Fibroblast of the aortic adventitia (primary cell): ENCODE results near the gene ASAP2. TPM values are rescaled to one million over a fixed set of nuclear protein-coding genes. Genes with fewer than 3 reads are reported as not detected.
A peak's percentile ranks its signal among the peaks of the same experiment; 100 is the strongest.

Source experiments
- DNase-seq: peaks from one replicate; pipeline ENCODE4 v3.0.0-alpha.2; 2010; ENCODE audit warnings: low read depth
- H3K4me3 ChIP-seq: 2 replicates; pipeline ENCODE4 v1.5.1; 2011; ENCODE audit warnings: low read depth, mild to moderate bottlenecking, control low read depth, low read length, moderate library complexity
- total RNA-seq: library from RNA; depleted of rRNA; stranded (reverse); fragments of >200 nt; gene quantifications from 2 replicates; pipeline ENCODE4 v1.2.3, GENCODE V29; 2012; ENCODE audit warnings: low replicate concordance
- TF ChIP-seq, protein P1 (sequence below): IDR thresholded peaks from 2 replicates; pipeline ENCODE4 v1.5.1; 2011; ENCODE audit warnings: mild to moderate bottlenecking, low read length, control low read depth, inconsistent platforms; ENCODE audit not compliant: insufficient read depth

ASAP2 gene
- total RNA-seq, 1 donor, result 76.4 TPM

- TF ChIP-seq, protein P1, sequence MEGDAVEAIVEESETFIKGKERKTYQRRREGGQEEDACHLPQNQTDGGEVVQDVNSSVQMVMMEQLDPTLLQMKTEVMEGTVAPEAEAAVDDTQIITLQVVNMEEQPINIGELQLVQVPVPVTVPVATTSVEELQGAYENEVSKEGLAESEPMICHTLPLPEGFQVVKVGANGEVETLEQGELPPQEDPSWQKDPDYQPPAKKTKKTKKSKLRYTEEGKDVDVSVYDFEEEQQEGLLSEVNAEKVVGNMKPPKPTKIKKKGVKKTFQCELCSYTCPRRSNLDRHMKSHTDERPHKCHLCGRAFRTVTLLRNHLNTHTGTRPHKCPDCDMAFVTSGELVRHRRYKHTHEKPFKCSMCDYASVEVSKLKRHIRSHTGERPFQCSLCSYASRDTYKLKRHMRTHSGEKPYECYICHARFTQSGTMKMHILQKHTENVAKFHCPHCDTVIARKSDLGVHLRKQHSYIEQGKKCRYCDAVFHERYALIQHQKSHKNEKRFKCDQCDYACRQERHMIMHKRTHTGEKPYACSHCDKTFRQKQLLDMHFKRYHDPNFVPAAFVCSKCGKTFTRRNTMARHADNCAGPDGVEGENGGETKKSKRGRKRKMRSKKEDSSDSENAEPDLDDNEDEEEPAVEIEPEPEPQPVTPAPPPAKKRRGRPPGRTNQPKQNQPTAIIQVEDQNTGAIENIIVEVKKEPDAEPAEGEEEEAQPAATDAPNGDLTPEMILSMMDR, result no peak
- DNase-seq, result peak; percentile 37
- no peak overlapping the region for H3K4me3 ChIP-seq
Measured at GRCh38 chr2:9299161-9300100, 92.8 kb downstream of the ASAP2 start.

DNA sequence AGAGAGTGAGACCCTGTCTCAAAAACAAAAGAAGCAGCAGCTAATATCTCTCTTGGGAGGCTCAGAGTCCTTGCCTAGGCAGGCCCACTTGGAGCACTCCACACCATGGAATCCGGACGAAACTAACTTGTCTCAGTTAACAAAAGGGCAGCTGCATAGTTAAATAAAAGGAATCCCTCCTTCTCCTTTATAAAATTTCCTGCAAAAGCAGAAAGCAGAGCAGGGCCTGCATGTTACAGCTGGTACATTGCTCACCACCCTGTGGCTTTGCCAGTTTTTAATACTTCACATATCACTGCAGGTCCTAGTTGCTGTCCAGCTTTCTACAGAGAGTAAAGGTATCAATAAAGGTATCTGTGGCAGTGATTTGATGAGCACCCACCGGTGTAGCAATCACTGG lies 93.6 kb downstream of the ASAP2 start:
- TF ChIP-seq, protein P1, result no peak
- H3K4me3 ChIP-seq, result no peak overlapping the region
- DNase-seq, result no peak

DNA sequence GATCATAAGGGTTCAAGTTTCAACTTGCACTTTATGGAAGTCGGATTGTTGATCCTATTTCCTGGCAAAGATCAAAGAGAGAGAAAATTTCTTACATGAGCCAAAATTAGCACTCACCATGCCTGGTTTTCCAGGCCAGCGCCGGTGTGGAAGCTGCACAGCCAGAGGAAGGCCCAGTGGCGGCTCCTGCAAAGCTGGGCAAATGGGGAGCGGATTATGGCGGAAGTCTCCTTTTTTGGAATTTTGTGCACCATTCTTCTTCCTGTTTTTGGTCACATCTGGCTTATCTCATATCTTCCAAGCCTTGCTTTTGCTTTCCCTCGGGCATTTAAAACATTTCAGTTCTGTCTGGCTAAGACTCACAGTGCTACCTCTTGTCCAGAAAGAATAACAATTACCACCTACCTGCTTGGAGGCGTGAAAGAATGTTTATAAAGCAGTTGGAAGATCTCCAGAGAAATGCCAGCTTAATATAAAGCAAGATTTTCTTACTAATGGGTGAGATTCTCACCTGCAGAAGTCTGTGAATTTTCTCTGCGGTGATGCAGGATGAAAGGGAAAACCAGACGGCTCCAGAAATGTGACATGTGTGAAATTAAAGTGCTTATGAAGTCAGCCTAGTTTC lies 94.3 kb downstream of the ASAP2 start:
- H3K4me3 ChIP-seq, result no peak overlapping the region
- TF ChIP-seq, protein P1, result no peak
- DNase-seq, result peak; percentile 23

- H3K4me3 ChIP-seq, result no peak overlapping the region
- DNase-seq, result no peak
- TF ChIP-seq, protein P1, result no peak
Measured at GRCh38 chr2:9302755-9303154, 96.1 kb downstream of the ASAP2 start.

DNA sequence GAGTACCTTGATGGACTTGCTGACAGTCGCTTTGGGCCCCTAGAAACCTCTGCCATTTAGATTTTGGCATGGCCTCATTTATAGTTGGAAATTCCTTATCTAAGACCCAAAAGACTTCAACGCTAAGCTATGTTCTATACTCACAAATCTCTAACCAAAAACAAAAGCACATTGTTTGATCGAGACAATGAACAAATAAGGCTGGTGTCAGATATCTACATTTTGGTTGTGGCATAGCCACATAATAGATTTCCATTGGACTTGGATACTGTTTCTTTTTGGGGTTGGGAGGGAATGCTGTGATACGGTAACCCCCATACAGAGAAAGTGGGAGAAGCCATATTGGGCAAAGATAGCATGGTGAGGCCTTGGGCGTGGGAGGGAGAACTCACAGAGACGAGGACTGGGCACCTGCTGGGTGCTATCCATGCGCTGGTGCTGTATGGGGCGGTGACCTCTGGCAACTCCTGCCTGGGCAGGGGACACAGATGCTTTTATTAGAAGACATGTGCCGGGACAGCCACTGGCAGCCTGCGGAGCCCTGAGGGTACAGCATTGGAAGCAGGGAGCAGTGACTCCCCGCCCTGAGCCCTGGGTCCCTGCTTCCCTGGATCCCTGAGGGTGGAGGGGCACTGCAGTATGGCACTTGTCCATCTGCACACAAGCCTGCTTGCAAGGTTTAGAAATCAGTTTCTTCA lies 97.1 kb downstream of the ASAP2 start:
- no peak overlapping the region for H3K4me3 ChIP-seq
- TF ChIP-seq, protein P1, result no peak
- no peak for DNase-seq

- TF ChIP-seq, protein P1, result no peak
- no peak for DNase-seq
- no peak overlapping the region for H3K4me3 ChIP-seq
Measured at GRCh38 chr2:9306911-9307310, 100.3 kb downstream of the ASAP2 start.
